ENCODE data around the gene GJC1.
"Not testable (repeated sequence)": the region's sequence is repeated elsewhere in the genome, so short reads cannot be mapped to it uniquely, and the experiment has no call there.

Gene GJC1

GRCh38 chr17:44758414-44759085 is 71.5 kb downstream of the GJC1 start, which contains the start of gene ADAM11:
Gene ADAM11, plus strand, starts transcription at chr17:44758988. Its CDS starts 212 bp downstream, at chr17:44759200.
- DNase-seq = peak; percentile 67

GRCh38 chr17:44757918-44758413 is 72.1 kb downstream of the GJC1 start:
- DNase-seq = peak; percentile 34

GRCh38 chr17:44757045-44757917 is 72.8 kb downstream of the GJC1 start:
- no peak for DNase-seq

- not testable (repeated sequence) for DNase-seq
These were observed 74.9 kb downstream of the GJC1 start for GRCh38 chr17:44755180-44755579.

- DNase-seq = no peak
These were observed 75.8 kb downstream of the GJC1 start for GRCh38 chr17:44754276-44754675.

- DNase-seq = no peak
These were observed 76.9 kb downstream of the GJC1 start for GRCh38 chr17:44752953-44753861.

GRCh38 chr17:44751806-44752205 is 78.3 kb downstream of the GJC1 start:
- no peak for DNase-seq

GRCh38 chr17:44751331-44751730 is 78.8 kb downstream of the GJC1 start:
- DNase-seq = no peak

GRCh38 chr17:44749980-44750318 is 80.1 kb downstream of the GJC1 start:
- DNase-seq = peak; percentile 52

- DNase-seq = peak; percentile 61
These were observed 80.8 kb downstream of the GJC1 start for GRCh38 chr17:44749076-44749979.
